Activated CD4-positive, alpha-beta memory T cell treated with anti-CD3 and anti-CD28 coated beads for 36 hours (primary cell): ENCODE data around the gene AOAH. TPM values are rescaled to one million over a fixed set of nuclear protein-coding genes. Genes with fewer than 3 reads are reported as not detected.

Experiments used
- CTCF ChIA-PET: fragments of 350-600 bp; sonication (Branson Sonifier 250); formaldehyde crosslinking; loops from one replicate; lab custom pipeline; 2021; ENCODE audit warnings: antibody characterized with exemption, inconsistent platforms; lab: Charles Lee
- POLR2A ChIA-PET: fragments of 350-600 bp; sonication (Branson Sonifier 250); formaldehyde crosslinking; loops from one replicate; lab custom pipeline; 2021; ENCODE audit warnings: antibody characterized with exemption; lab: Charles Lee
- DNase-seq: peaks from one replicate; pipeline ENCODE4 v3.0.0-alpha.2; 2020
- H3K27ac Mint-ChIP-seq: one replicate; pipeline ENCODE4 v1.8.0; 2021; ENCODE audit warnings: mixed read lengths
- H3K27me3 Mint-ChIP-seq: one replicate; pipeline ENCODE4 v1.8.0; 2021; ENCODE audit warnings: mixed read lengths
- H3K36me3 Mint-ChIP-seq: one replicate; pipeline ENCODE4 v1.8.0; 2021; ENCODE audit warnings: mixed read lengths
- H3K4me1 Mint-ChIP-seq: one replicate; pipeline ENCODE4 v1.8.0; 2021; ENCODE audit warnings: low read depth, mixed read lengths
- H3K4me3 Mint-ChIP-seq: one replicate; pipeline ENCODE4 v1.8.0; 2021; ENCODE audit warnings: mild to moderate bottlenecking, mixed read lengths
- H3K9me3 Mint-ChIP-seq: one replicate; pipeline ENCODE4 v1.8.0; 2021; ENCODE audit warnings: mixed read lengths
- intact Hi-C: fragments of 100-400 bp; cut with micrococcal nuclease; formaldehyde crosslinking; loops from one replicate; pipeline ENCODE4 v1.15.1; 2023
- total RNA-seq, 2 experiments: library from RNA; stranded (reverse); gene quantifications; one replicate each; pipeline ENCODE4 v1.2.3, GENCODE V29; 2021

AOAH gene
- total RNA-seq, 2 experiments from 2014 or later: 2.4 to 2.6 TPM

DNA sequence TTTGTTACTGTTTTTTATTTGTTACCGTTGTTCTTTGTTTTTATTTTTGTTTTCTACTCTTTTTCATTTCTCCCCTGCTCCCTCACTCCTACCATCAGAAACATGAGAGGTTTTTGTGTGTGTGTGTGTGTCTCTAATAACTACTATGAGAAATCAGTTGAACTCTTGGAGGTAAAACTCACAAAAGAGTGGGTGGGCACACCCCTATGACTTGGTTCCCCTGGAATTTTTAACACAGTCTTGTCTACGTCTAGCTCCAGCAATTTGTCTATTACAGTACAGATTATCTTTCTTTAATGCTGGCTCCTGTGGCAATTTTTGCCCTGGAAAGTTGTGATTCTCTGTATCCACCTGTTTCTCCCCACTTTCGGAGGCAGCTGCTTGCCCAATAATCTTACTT lies 56.2 kb downstream of the AOAH start:
- Mint-ChIP-seq H3K27ac (no peak overlapping the region), H3K9me3 (no peaks in the 10 kb centered on the region), H3K4me1 (peaks cover 30% of the 10 kb centered on the region), H3K27me3 (peaks cover 2% of the 10 kb centered on the region), H3K36me3 (peaks cover 2% of the 10 kb centered on the region), H3K4me3 (no peak overlapping the region)
- intact Hi-C loops: no loop called here
- DNase-seq: no peak
- POLR2A ChIA-PET: interaction anchor here (1.0 kb wide), 1 partner anchor 9 kb away, joined by 4 read pairs; no protein-coding TSS in a partner anchor
- CTCF ChIA-PET: interaction anchor here (0.8 to 4.5 kb wide), 5 partner anchors 100 to 350 kb away, joined by 3 to 70 read pairs (median 4); no protein-coding TSS in a partner anchor

DNA sequence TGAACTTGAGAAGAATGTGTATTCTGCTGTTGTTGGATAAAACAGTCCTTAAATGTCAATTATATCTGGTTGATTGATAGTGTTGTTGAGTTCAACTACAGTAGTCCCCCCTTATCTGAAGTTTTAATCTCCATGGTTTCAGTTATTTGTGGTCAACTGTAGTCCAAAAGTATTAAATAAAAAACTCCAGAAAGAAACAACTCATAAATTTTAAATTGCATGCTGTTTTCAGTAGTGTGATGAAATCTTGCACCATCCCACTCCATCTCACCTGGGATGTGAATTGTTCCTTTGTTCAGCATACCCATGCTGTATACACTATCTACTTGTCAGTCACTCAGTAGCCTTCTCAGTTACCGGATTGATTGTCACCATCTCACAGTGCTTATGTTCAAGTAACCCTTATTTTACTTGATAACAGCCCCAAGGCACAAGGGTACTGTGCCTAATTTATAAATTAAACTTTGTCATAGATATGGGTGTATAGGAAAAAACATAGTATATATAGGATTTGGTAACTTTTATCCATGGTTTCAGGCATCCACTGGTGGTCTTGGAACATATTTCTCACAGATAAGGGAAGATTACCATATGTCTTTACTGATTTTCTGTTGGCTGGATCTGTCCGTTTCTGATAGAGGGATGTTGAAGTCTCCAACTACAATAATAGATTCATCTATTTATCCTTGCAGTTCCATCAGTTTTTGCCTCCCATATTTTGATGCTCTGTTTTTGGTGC lies 57.1 kb downstream of the AOAH start:
- ChIA-PET CTCF (interaction anchor here (0.8 kb wide), 1 partner anchor 101 kb away, joined by 4 read pairs; no protein-coding TSS in a partner anchor), POLR2A (no interaction called here)
- H3K27ac Mint-ChIP-seq: no peak overlapping the region
- peaks cover 30% of the 10 kb centered on the region for H3K4me1 Mint-ChIP-seq
- H3K9me3 Mint-ChIP-seq: no peaks in the 10 kb centered on the region
- H3K27me3 Mint-ChIP-seq: peaks cover 2% of the 10 kb centered on the region
- no peak for DNase-seq
- intact Hi-C loops: no loop called here
- H3K4me3 Mint-ChIP-seq: no peak overlapping the region
- peaks cover 2% of the 10 kb centered on the region for H3K36me3 Mint-ChIP-seq

DNA sequence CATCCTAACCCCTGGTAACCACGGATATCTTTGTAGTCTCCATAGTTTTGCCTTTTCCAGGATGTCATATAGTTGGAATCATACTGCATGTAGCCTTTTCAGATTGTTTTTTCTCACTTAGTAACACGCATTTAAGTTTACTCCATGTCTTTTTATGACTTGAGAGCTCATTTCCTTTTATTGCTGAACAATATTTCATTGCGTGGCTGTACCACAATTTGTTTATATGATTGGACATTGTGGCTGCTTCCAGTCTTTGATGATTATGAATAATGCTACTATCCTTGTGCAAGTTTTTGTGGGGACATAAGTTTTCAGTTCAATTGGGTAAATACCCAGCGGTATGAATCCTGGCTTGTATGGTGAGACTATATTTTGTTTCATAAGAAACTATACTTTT lies 60.8 kb downstream of the AOAH start:
- ChIA-PET CTCF (no interaction called here), POLR2A (no interaction called here)
- Mint-ChIP-seq H3K27me3 (no peaks in the 10 kb centered on the region), H3K4me1 (peaks cover 16% of the 10 kb centered on the region), H3K27ac (no peak overlapping the region), H3K4me3 (no peak overlapping the region), H3K36me3 (no peaks in the 10 kb centered on the region), H3K9me3 (no peaks in the 10 kb centered on the region)
- no peak for DNase-seq
- intact Hi-C loops: no loop called here

DNA sequence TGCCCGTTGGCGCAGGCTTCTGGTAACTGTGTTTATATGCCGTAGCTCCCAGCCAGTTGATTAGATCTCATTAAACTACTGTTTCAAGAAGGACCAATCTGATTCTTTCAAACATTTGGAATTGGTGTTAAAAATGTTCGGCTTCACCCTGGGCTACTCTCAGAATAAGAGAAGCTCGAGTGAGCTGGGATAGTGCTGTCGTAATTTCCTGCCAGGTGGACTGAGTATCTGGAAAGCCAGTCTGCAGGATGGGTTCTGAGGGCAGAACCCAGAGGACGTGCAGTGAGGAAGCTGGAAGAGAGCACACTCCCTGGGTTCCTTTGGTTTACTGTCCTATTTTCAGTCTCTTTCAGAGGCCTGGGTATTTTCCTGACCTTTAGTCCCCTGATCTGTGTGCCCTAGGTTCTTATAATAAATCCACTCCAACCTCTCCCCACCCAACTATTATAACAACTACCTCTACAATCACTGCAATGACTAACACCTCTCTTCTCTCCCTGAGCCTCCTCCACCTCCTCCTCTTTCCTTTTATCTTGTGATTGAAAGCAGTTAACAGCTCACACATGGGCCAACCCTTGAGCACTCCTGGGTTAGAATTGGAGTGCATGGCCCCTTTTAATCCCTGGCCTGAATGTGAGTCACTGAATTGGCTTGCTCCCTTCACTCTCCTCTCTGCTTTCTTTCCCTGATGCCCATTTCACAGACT lies 63.0 kb downstream of the AOAH start:
- Mint-ChIP-seq H3K4me1 (peaks cover 9% of the 10 kb centered on the region), H3K27ac (no peak overlapping the region), H3K9me3 (no peaks in the 10 kb centered on the region), H3K36me3 (no peaks in the 10 kb centered on the region), H3K4me3 (no peak overlapping the region), H3K27me3 (no peaks in the 10 kb centered on the region)
- CTCF ChIA-PET: interaction anchor here (1.1 kb wide), 1 partner anchor 85 kb away, joined by 3 read pairs; no protein-coding TSS in a partner anchor
- intact Hi-C loops: no loop called here
- POLR2A ChIA-PET: no interaction called here
- DNase-seq: no peak

DNA sequence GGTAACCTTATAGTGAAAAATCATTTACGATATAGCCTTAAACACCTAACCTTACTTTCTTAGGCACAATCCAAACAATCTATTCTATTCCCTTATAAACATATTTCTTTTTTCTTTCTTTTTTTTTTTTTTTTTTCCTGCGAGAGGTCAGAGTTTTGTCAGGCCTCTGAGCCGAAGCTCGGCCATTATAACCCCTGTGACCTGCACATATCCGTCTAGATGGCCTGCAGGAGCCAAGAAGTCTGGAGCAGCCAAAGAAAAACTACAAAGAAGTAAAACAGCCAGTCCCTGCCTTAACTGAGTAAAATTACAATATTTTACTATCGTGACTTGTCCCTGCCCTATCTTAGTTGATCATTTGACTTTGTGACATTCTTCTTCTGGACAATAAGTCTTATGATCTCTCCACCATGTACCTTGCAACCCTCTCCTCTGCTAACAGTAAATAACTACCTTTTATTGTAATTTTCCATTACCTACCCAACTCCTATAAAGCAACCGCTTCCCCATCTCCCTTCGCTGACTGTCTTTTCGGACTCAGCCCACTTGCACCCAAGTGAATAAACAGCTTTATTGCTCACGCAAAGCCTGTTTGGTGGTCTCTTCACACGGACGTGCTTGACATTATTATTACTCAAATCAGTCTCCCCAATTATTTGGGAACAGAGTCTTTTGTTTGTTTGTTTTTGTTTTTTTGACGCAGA lies 64.5 kb downstream of the AOAH start:
- DNase-seq: no peak
- Mint-ChIP-seq H3K9me3 (no peaks in the 10 kb centered on the region), H3K4me3 (no peak overlapping the region), H3K4me1 (peaks cover 9% of the 10 kb centered on the region), H3K27me3 (no peaks in the 10 kb centered on the region), H3K36me3 (no peaks in the 10 kb centered on the region), H3K27ac (no peak overlapping the region)
- intact Hi-C loops: no loop called here
- POLR2A ChIA-PET: no interaction called here
- CTCF ChIA-PET: no interaction called here

DNA sequence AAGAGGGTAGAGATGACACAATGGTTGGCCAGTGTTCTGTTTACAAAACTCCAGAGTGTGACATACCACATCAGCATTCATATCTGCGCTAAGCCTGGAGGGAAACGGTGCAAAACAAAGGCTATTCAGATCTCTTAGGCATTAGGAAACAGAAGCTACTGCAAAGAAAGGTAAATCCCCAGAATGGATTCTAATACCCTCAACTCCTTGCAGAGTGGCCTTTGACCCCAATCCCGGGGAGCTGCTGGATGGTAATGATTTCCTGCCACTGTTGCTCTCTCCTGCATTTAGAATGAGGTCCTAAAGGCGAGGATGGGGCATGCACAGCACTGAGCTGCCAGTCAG lies 65.2 kb downstream of the AOAH start:
- H3K27ac Mint-ChIP-seq: no peak overlapping the region
- H3K4me3 Mint-ChIP-seq: no peak overlapping the region
- peaks cover 9% of the 10 kb centered on the region for H3K4me1 Mint-ChIP-seq
- intact Hi-C loops: no loop called here
- no peaks in the 10 kb centered on the region for H3K9me3 Mint-ChIP-seq
- POLR2A ChIA-PET: no interaction called here
- no peaks in the 10 kb centered on the region for H3K36me3 Mint-ChIP-seq
- H3K27me3 Mint-ChIP-seq: no peaks in the 10 kb centered on the region
- no peak for DNase-seq
- CTCF ChIA-PET: interaction anchor here (1.3 kb wide), 1 partner anchor 11 kb away, joined by 4 read pairs; no protein-coding TSS in a partner anchor

DNA sequence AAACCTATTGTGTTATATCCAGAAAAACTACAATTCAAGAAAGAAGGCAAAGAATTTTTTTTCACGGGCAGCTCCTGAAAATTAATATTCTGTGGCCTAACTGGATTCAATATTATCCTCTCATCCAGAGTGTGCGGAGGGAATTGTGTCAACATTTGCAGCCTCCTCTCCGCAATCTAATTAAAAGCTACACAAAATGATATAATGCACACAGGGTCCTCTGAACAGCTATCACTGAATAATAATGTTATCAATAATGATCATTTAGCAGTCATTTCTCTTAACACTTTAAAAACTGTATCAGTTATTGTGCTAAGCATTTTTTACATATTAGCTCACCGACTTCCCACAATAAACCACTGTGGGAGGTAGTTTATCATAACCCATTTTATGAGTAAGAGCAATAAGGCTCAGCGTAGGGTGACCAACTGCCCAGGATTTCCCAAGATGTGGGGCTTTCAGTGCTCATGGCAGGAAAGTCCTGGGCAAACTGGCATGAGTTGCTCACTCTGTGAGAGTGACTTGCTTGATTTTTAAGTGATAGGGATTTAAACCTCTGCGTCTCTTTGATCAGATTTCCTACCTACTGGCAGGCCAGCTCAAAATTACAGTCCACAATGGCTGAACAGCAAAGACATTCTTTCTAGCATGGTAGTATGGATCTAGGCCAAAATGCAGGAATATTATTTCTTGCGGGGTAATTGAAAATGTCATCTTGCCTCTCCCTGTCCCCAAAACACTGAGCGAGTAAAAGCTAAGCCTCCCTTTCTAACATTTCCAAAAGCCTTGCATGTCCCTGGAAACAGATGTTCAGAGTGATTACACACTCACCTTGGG lies 65.7 kb downstream of the AOAH start:
- Mint-ChIP-seq H3K27me3 (no peaks in the 10 kb centered on the region), H3K4me3 (no peak overlapping the region), H3K9me3 (no peaks in the 10 kb centered on the region), H3K27ac (no peak overlapping the region), H3K4me1 (peaks cover 9% of the 10 kb centered on the region), H3K36me3 (no peaks in the 10 kb centered on the region)
- ChIA-PET CTCF (interaction anchor here (1.1 to 1.3 kb wide), 2 partner anchors 12 to 171 kb away, joined by 3 to 4 read pairs; no protein-coding TSS in a partner anchor), POLR2A (no interaction called here)
- DNase-seq: no peak
- intact Hi-C loops: no loop called here

DNA sequence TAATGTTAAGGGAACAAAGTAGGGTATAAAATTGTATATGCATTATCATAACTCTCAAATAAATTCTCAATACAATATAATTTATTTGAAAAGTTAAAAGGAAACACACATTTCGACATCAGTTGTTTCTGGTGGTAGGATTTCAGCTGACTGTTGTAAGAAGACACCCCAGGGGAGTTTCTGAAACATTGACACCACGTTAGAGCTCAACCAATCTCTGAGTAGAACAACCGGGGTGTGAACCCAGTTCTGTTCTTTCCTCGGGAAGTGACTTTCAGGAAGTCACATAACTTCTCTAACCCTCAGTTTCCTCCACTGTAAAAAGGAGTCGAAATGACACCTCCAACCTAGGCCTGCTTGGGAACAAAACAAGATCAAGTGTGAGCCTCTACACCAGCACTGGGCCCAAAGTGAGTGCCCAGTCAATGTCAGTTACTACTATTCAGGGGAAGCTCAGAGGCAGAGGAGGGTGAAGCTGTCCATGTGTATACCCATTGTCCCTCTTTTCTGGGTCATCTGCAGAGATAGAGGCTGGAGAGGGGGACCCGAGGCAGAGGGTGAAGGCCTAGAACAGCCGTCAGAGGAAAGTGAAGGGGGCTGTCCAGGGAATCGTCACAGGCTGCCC lies 67.1 kb downstream of the AOAH start:
- Mint-ChIP-seq H3K36me3 (no peaks in the 10 kb centered on the region), H3K4me1 (peaks cover 9% of the 10 kb centered on the region), H3K9me3 (no peaks in the 10 kb centered on the region), H3K27ac (no peak overlapping the region), H3K27me3 (no peaks in the 10 kb centered on the region), H3K4me3 (no peak overlapping the region)
- intact Hi-C loops: no loop called here
- CTCF ChIA-PET: interaction anchor here (2.3 kb wide), 1 partner anchor 14 kb away, joined by 6 read pairs; no protein-coding TSS in a partner anchor
- DNase-seq: no peak
- POLR2A ChIA-PET: no interaction called here

DNA sequence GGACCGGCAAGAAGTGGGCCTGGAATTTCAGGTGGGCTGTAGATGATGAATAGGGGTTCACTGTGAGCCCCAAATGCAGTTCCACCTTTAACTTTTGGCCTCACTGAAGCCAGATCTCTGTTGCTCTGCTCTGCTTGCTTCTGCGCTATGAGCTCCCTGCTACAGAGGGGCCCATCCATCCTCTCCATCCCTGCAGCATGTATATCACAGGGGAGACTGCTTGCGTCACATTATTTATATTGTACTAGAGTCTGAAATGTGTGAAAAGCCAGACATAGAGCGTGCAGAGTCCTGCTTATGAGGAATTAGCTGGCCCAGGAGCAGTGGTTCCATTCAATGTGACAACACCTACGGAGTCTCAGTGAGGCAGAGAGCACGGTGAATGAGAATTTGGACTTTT lies 69.9 kb downstream of the AOAH start:
- H3K27me3 Mint-ChIP-seq: no peaks in the 10 kb centered on the region
- DNase-seq: no peak
- CTCF ChIA-PET: interaction anchor here (0.7 to 2.4 kb wide), 3 partner anchors 16 to 167 kb away, joined by 3 to 9 read pairs (median 4); no protein-coding TSS in a partner anchor
- POLR2A ChIA-PET: no interaction called here
- intact Hi-C loops: no loop called here
- H3K9me3 Mint-ChIP-seq: no peaks in the 10 kb centered on the region
- no peaks in the 10 kb centered on the region for H3K36me3 Mint-ChIP-seq
- no peak overlapping the region for H3K4me3 Mint-ChIP-seq
- peaks cover 10% of the 10 kb centered on the region for H3K4me1 Mint-ChIP-seq
- H3K27ac Mint-ChIP-seq: no peak overlapping the region

DNA sequence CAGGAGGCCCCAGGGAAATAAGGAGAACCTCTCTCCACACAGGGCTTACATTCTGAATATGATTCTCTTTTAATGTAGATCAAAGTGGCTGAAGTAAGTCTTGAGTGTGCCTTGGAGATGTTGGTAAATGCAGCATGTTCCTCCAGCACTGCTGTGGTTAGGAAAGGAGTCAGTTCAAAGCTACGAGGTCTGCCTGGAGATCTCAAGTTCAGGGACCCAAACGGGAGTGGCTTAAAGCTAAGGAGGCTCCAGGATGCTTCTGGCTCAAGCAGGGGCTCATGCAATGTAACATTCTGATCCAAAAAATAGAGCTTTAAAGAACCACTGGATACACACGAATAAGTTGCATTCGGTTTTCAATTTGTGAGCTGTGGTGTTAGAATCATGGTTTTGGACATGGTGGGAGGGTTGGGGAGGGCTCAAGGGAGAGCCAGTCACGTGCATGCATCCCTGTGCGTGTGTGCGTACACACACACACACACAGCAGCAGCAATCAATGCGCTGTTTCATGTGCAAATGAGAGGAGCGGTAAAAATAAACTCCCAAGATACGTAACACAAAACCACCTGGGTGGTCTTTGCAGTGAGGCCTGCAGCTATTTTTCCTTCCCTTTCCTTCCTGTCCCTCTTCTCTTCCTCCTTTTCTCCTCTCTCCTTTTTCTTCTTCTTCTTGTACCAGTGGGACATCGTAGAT lies 70.5 kb downstream of the AOAH start:
- ChIA-PET CTCF (interaction anchor here (0.7 to 2.4 kb wide), 4 partner anchors 16 to 166 kb away, joined by 3 to 9 read pairs (median 4); no protein-coding TSS in a partner anchor), POLR2A (no interaction called here)
- Mint-ChIP-seq H3K9me3 (no peaks in the 10 kb centered on the region), H3K36me3 (no peaks in the 10 kb centered on the region), H3K4me3 (no peak overlapping the region), H3K27ac (no peak overlapping the region), H3K4me1 (peaks cover 10% of the 10 kb centered on the region), H3K27me3 (no peaks in the 10 kb centered on the region)
- DNase-seq: no peak
- intact Hi-C loops: no loop called here
